ENCODE data around the gene TTC23L.

The TTC23L gene

GRCh38 chr5:34913072-34913471, 74.1 kb downstream of the TTC23L start:
- Histone ChIP-seq H3K27me3 (no peaks in the 10 kb centered on the region), H3K27ac (no peak overlapping the region), H3K36me3 (peaks cover 28% of the 10 kb centered on the region), H3K4me3 (ENCODE audit: low read depth in 1 of 2, low read length in 1 of 2) (no peak overlapping the region), H3K4me1 (ENCODE audit: control insufficient read depth in 1 of 2, insufficient read depth in 1 of 2, low read depth in 1 of 2, low read length in 1 of 2) (peaks cover 22 to 23% of the 10 kb centered on the region in 2 experiments), H3K9me3 (no peaks in the 10 kb centered on the region)
- TF ChIP-seq CTCF (IDR thresholded peaks at IDR 0.05) = no peak

GRCh38 chr5:34914671-34915138, 75.7 kb downstream of the TTC23L start:
- no peaks in the 10 kb centered on the region for H3K9me3 ChIP-seq
- peak overlapping the region; percentile 80 to 86 for H3K4me3 ChIP-seq (ENCODE audit: low read depth in 1 of 2, low read length in 1 of 2)
- H3K36me3 ChIP-seq = peaks cover 13% of the 10 kb centered on the region
- H3K27me3 ChIP-seq = no peaks in the 10 kb centered on the region
- peaks cover 22 to 23% of the 10 kb centered on the region in 2 experiments for H3K4me1 ChIP-seq (ENCODE audit: control insufficient read depth in 1 of 2, insufficient read depth in 1 of 2, low read depth in 1 of 2, low read length in 1 of 2)
- no peak for TF ChIP-seq CTCF (IDR thresholded peaks at IDR 0.05)
- peak overlapping the region; percentile 84 for H3K27ac ChIP-seq

GRCh38 chr5:34915139-34915855, 76.3 kb downstream of the TTC23L start, which contains the start of the genes BRIX1 and RAD1:
Gene BRIX1, plus strand, starts transcription at chr5:34915711. Its CDS starts 28 bp downstream, at chr5:34915739.
Gene RAD1, minus strand, starts transcription at chr5:34915504. Its CDS starts 612 bp downstream, at chr5:34914892.
- peaks cover 22 to 23% of the 10 kb centered on the region in 2 experiments for H3K4me1 ChIP-seq (ENCODE audit: control insufficient read depth in 1 of 2, insufficient read depth in 1 of 2, low read depth in 1 of 2, low read length in 1 of 2)

GRCh38 chr5:34915856-34916192, 76.9 kb downstream of the TTC23L start:
- H3K27ac ChIP-seq = peak overlapping the region; percentile 84
- no peaks in the 10 kb centered on the region for H3K9me3 ChIP-seq
- no peaks in the 10 kb centered on the region for H3K27me3 ChIP-seq
- peak overlapping the region; percentile 80 to 86 for H3K4me3 ChIP-seq (ENCODE audit: low read depth in 1 of 2, low read length in 1 of 2)
- TF ChIP-seq CTCF (IDR thresholded peaks at IDR 0.05) = no peak
- H3K36me3 ChIP-seq = peaks cover 14% of the 10 kb centered on the region
- H3K4me1 ChIP-seq (ENCODE audit: control insufficient read depth in 1 of 2, insufficient read depth in 1 of 2, low read depth in 1 of 2, low read length in 1 of 2) = peaks cover 22 to 23% of the 10 kb centered on the region in 2 experiments

More at GRCh38 chr5:34915139-34915855, 76.3 kb downstream of the TTC23L start, which contains the start of the genes BRIX1 and RAD1:
- Histone ChIP-seq H3K36me3 (peaks cover 13% of the 10 kb centered on the region), H3K9me3 (no peaks in the 10 kb centered on the region), H3K27me3 (no peaks in the 10 kb centered on the region), H3K4me3 (ENCODE audit: low read depth in 1 of 2, low read length in 1 of 2) (peak within 1 kb of the TSS; percentile 80 to 86), H3K27ac (peak within 1 kb of the TSS; percentile 84)
- TF ChIP-seq CTCF (IDR thresholded peaks at IDR 0.05) = peak; percentile 49

- no peak for TF ChIP-seq CTCF (IDR thresholded peaks at IDR 0.05)
- Histone ChIP-seq H3K27ac (no peak overlapping the region), H3K36me3 (peaks cover 17% of the 10 kb centered on the region), H3K27me3 (no peaks in the 10 kb centered on the region), H3K9me3 (no peaks in the 10 kb centered on the region), H3K4me3 (ENCODE audit: low read depth in 1 of 2, low read length in 1 of 2) (peak overlapping the region; percentile 80 to 86), H3K4me1 (ENCODE audit: control insufficient read depth in 1 of 2, insufficient read depth in 1 of 2, low read depth in 1 of 2, low read length in 1 of 2) (peaks cover 22 to 23% of the 10 kb centered on the region in 2 experiments)
Measured at GRCh38 chr5:34916518-34916917, 77.6 kb downstream of the TTC23L start.

Data from neutrophil (primary cell).